Stimulated activated CD8-positive, alpha-beta memory T cell treated with anti-CD3 and anti-CD28 coated beads, Interleukin-4, amount 100 ng/mL, for 48 hours (primary cell): Measurements from ENCODE around the gene JDP2.

Source experiments
- DNase-seq: peaks from one replicate; pipeline ENCODE4 v3.0.0-alpha.2; 2020

Gene JDP2

DNA sequence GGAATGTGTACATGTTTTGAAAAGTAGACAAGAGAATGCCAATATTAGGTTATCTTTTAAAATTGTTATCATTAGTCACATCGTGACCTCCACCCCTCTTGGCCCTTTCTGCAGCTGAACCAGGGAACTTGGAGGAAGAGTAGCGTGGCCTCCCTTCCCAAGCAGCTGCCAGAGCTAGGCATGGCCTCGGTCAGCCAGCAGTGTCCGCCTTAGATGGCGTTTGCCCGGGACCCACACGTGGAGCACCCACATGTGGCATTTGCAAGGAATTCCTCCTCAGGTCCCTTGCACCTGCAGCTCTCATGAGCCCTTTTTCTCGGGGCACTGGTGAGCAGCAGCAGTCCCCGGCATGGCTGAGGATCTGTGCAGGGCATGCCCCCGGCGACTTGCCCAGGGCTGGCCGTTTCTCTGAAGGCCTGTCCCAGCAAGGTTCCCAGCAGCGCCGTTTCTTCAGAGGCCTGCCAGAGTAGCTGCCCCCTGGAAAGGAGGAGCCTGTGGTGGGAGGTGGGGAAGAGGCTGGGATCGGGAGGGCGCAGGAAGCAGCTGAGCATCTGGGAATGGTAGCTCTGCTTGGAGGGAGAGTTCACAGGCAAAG, 10.8 kb downstream of the JDP2 start:
- DNase-seq = no peak

GRCh38 chr14:75439989-75440388, 12.2 kb downstream of the JDP2 start:
- no peak for DNase-seq

DNA sequence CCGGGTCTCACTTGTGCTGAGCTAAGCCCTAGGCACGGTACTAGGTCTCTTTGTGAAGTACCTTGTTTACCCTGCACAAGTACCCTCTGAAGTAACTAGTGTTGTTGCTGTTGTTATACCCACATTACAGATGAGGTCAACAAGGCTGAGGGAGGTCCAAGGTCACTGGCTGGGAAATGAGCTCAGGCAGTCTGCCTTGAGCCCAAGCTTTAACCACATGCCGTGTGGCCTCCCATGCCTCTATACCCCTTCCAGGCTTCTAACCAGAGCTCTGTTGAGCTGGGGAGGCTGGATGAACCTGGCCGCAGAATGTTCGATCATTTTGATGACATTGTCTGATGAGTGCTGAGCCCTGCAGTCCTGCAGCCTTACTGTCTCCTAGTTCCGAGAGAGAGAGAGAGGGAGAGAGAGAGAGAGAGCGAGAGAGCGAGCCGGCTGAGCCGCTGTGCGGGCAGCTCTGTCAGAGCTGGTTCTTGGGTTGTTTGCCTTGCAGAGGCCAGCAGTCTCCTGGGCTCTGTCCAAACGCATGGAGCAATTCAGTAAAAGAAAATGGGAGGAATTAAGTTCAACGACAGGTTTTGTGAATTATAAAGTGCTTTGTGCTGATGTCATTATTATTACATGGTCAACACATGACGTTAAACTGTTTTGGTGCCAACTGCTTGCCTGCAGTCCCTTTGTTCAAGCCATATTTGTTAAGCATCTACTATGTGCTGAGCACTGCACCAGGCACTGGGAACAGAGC, 13.1 kb downstream of the JDP2 start:
- DNase-seq = no peak

- DNase-seq = no peak
These were observed 13.9 kb downstream of the JDP2 start for GRCh38 chr14:75441728-75442127.

DNA sequence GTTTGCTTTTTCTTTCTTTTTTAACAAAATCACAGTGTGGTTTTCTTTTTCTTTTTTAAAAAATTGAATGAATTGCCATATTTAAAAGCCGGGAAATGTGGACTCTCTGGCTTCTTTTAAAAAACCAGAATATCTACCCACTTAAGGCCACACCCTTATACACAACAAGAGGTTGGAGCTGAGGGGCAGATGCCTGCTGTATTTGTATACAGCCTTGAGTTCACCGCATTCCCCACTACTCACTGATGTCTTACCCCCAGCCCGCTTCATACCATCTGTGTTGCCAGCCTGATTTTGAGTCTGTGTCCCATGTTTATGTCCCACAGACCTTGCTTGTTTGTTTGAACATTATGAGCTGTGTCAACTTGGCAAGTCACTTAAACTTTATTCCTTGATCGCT, 14.3 kb downstream of the JDP2 start:
- no peak for DNase-seq

GRCh38 chr14:75442642-75443041, 14.8 kb downstream of the JDP2 start:
- no peak for DNase-seq

- DNase-seq = no peak
These were observed 15.6 kb downstream of the JDP2 start for GRCh38 chr14:75443203-75443969.

- DNase-seq = no peak
These were observed 17.4 kb downstream of the JDP2 start for GRCh38 chr14:75445236-75445635.

DNA sequence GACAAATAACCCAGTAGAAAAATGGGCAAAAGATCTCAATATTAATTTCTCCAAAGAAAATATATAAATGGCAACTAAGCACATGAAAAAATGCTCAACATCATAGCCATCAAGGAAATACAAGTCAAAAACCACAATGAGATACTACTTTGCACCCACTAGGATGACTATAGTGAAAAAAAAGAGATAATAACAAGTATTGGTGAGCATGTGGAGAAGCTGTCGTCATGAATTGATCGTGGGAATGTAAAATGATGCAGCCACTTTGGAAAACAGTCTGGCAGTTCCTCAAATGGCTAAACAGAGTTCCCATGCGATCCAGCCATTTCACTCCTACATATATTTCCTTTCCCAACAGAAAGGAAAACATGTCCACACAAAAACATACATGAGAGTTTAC, 18.1 kb downstream of the JDP2 start:
- no peak for DNase-seq

- DNase-seq = no peak
These were observed 18.6 kb downstream of the JDP2 start for GRCh38 chr14:75446447-75446846.

DNA sequence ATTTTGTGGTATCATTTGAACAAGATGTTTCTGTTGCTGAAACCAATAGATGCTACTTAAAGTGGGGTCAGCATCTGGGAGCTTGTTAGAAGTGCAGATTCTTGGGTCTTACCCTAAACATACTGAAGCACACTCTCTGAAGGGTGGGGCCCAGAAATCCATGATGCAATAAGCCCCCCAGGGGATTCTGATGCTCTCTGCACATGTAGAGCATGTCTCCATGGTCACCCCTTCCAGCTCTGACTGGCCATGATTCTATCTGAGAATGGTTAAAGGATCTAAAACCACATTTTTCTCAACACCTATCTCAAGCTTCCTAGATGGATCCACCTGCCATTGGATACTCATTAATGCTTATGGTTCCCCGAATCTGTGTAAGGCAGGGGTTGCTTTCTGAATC, 20.4 kb downstream of the JDP2 start:
- no peak for DNase-seq

- DNase-seq = no peak
These were observed 21.2 kb downstream of the JDP2 start for GRCh38 chr14:75449036-75449435.

DNA sequence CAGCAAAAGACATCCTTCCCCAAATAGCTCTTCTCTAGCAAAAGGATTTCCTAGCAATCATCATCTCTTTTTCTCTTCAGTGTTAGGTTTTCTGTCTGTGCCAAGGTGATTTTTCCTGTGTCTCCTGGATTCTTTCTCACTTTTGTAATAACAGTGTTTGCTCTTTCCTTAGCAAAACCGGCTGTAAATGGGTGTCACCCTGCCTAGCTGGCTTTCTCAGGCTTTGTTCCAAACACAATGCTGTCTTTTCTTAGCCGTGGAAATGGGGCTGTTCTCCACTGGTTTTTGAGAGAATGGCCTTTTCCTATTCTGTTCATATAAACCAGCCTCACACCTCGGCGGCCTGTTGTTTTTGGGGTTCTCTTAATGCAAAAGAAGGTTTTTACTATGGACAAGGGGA, 21.9 kb downstream of the JDP2 start:
- no peak for DNase-seq

- no peak for DNase-seq
These were observed 22.8 kb downstream of the JDP2 start for GRCh38 chr14:75450381-75451276.

DNA sequence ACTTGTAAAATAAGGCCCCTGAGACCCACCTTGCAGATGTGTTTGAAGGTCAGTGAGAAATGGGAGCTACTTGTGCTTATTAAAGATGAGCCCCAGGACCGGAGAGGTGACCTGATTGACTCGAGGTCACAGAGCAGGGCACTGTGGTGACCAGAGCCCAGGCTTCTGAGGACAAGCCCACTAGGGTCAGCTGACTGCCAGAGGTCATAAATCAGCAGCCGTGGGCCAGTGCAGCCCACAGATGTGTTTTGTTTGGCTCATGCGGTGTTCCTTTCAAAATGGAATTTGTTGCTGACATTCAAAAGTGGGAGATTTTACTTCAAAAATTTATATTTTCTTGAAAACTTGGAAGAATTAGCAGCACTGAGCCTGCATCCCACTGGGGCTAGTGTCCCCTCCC, 24.5 kb downstream of the JDP2 start:
- no peak for DNase-seq

- DNase-seq = no peak
These were observed 25.3 kb downstream of the JDP2 start for GRCh38 chr14:75452900-75453816.

DNA sequence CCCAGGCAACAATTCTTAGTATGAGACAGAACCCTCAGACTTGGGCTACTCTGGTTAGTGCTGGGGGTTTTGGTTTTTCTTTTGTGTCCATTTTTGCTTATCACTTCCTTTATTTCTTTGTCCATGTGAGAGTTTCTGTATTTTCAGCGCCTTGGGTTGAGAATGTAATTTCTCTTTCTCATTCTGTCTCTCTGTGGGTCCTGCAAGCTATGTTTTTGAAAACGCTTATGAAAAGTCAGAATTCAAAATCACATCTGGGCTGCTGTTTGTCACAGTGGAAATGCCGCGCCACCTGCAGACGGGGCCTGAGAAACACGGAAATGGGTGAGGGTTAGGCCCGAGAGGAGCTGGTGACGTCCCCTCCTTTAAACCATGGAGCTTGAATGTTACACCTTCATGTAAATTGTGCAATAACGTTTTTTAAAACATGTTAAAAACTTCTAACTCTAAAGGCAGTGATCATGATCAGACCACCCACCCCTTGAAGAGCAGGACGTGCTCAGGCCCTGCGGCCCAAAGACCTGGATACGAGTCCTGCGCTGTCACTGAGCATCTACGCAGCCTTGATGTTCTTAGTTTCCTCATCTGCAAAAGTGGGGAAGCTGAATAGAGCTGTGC, 26.1 kb downstream of the JDP2 start:
- peak; percentile 37 for DNase-seq

- DNase-seq = no peak
These were observed 27.2 kb downstream of the JDP2 start for GRCh38 chr14:75454963-75455546.

- no peak for DNase-seq
These were observed 28.5 kb downstream of the JDP2 start for GRCh38 chr14:75456069-75456996.

- DNase-seq = no peak
These were observed 29.1 kb downstream of the JDP2 start for GRCh38 chr14:75456997-75457335.
